Stimulated activated CD8-positive, alpha-beta memory T cell treated with anti-CD3 and anti-CD28 coated beads, Interleukin-7, amount 100 ng/mL, for 24 hours (primary cell): ENCODE data around the gene MAB21L3.

Experiments
- DNase-seq: peaks from one replicate; pipeline ENCODE4 v3.0.0-alpha.2; 2020; ENCODE audit warnings: low read depth

The MAB21L3 gene

GRCh38 chr1:116111524-116112021, 374 bp downstream of the MAB21L3 start:
- no peak for DNase-seq

- no peak for DNase-seq
These were observed 1.4 kb downstream of the MAB21L3 start for GRCh38 chr1:116112388-116113140.

- no peak for DNase-seq
These were observed 2.4 kb downstream of the MAB21L3 start for GRCh38 chr1:116113615-116114014.

GRCh38 chr1:116115476-116116439, 4.6 kb downstream of the MAB21L3 start:
- DNase-seq: no peak

GRCh38 chr1:116118471-116118870, 7.3 kb downstream of the MAB21L3 start:
- no peak for DNase-seq

GRCh38 chr1:116119876-116120275, 8.7 kb downstream of the MAB21L3 start:
- no peak for DNase-seq

- no peak for DNase-seq
These were observed 12.0 kb downstream of the MAB21L3 start for GRCh38 chr1:116122955-116123757.

GRCh38 chr1:116123837-116124533, 12.8 kb downstream of the MAB21L3 start:
- DNase-seq: no peak

- no peak for DNase-seq
These were observed 14.6 kb downstream of the MAB21L3 start for GRCh38 chr1:116125758-116126157.

GRCh38 chr1:116126281-116126680, 15.1 kb downstream of the MAB21L3 start:
- DNase-seq: no peak

- no peak for DNase-seq
These were observed 16.1 kb downstream of the MAB21L3 start for GRCh38 chr1:116127123-116127847.

- no peak for DNase-seq
These were observed 16.8 kb downstream of the MAB21L3 start for GRCh38 chr1:116127848-116128540.

GRCh38 chr1:116128664-116129063, 17.5 kb downstream of the MAB21L3 start:
- DNase-seq: no peak

GRCh38 chr1:116129537-116129936, 18.3 kb downstream of the MAB21L3 start:
- DNase-seq: no peak

- DNase-seq: no peak
These were observed 19.2 kb downstream of the MAB21L3 start for GRCh38 chr1:116130356-116130755.

- no peak for DNase-seq
These were observed 20.0 kb downstream of the MAB21L3 start for GRCh38 chr1:116131170-116131569.

GRCh38 chr1:116131866-116132605, 20.8 kb downstream of the MAB21L3 start:
- DNase-seq: no peak

GRCh38 chr1:116133696-116134475, 22.7 kb downstream of the MAB21L3 start:
- no peak for DNase-seq

GRCh38 chr1:116134476-116134773, 23.2 kb downstream of the MAB21L3 start:
- DNase-seq: no peak
